Fibroblast of peridontal ligament (primary cell): Measurements from ENCODE around the gene UBE3B.
A peak's percentile ranks its signal among the peaks of the same experiment; 100 is the strongest.

ENCODE experiments used
- DNase-seq: peaks from one replicate; pipeline ENCODE4 v3.0.0-alpha.2; 2010; ENCODE audit errors: extremely low read depth

Gene UBE3B

DNA sequence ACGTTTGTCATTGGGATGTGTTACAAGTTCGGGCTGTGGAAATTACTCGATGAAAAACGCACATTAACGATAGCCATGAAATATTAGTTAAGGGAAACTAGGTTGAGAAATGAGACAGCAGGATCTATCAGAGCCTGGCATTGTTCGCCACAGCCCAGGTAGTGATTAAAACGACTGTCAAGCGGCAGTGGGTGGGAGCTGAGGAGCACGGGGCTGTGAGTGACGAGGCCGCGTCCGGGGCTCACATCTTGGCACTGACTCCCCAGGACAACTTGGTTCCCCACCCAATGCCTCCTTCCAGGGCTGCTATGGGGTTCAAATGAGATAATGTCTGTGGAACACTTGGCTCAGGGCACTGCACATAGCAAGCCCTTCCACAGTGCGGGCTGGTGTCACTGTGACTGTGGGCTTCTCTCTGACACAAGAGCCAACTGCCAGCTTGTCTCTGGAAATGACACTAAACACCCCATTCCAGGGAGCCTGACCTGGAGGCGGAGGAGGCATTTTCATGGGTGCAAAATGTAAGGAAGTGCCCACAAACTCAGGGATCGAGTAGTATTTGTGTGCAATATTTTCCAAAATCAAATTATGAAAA, 76.6 kb downstream of the UBE3B start:
- DNase-seq, result no peak

DNA sequence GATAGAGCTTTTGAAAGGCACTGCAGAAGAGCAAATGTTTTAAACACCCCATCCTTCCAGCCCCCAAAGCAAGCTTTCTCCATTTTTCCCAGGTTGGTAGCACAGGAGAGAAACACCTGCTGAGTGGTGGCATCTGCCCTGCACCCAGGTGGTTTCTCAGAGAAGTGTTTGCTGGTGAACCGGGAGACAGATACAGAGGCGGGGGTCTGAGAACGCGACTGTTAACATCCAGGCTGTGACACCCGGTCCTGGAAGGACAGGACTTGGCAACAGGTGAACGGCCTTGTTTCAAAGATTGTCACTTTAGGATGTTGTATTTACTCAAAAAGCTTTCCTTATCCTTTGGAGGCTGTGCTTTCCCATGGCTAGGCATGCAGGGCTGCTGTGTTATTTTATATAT, 77.3 kb downstream of the UBE3B start:
- DNase-seq, result no peak

DNA sequence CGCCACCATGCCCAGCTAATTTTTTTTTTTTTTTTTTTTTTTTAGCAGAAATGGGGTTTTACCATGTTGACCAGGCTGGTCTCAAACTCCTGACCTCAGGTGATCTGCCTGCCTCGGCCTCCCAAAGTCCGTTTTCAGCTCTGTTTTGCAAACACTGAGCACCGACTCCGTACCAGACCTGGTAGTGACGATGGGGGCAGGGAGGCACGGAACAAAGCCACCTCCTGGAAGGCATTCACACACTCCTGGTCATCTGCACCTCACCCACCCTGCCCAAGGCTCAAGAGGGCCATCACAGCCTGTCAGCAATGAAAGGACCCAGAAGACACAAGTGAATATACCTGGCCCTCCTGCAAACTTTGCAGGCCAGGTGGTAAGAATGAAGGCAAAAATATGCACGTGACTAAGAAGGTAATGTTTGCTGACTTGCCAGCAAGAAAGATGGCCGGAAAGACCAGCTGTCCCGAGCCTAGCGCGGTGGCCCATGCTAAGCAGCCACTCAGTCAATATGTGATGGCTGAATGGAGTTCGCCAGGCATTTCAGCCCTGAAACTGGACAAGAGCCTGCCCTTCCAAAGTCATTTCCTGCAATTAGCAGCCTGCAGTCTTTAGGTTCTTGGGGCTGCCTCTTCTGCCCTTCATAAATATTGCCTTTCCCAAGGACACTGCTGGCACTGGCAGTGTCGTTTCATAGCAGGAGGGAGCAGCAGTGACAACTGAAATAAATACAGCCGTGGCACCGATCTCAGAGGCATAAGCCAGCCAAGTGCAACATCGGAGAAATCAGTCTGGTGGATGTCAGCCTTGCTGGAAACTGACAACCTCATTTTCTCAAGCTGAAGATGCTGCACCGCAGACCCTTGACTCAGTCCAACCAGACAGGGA, 78.2 kb downstream of the UBE3B start:
- DNase-seq, result no peak

DNA sequence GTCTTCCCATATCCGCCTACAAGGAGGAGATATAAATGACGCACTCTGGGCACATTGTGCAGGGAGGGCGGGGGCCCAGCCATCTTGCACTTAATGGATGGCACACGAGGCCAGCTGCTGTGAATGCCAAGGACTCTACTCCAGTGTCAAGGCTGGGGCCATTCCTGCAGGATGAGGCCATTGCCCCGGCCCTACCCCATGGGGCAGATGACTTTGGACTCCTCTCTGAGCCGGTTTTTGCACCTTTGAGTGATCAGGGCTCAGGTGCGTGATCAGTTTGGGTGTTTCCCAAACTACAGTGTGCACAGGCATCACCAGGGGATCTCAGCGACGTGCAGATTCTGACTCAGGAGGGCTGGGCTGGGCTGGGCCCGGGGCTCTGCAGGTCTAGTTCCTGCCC, 79.8 kb downstream of the UBE3B start:
- DNase-seq, result no peak

DNA sequence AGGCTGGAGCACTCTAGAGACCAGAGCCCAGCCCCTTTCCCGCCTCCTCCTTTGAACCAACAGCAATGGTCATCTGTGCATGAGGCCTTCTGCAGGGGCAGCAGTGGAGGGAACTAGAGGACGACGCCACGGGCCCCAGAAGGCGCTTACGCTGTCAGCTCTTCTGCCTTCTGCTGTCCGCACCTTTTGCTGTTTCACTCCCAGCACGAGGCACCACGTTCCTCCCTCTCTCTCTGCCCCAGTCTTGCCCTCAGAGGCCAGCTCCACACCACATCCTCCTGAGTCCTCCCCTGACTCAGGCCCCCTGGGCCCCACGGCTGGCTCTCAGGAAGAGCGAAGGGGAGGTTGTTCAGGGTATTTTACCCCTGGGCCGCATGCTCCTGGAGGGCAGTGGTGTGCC, 80.4 kb downstream of the UBE3B start:
- no peak for DNase-seq

DNA sequence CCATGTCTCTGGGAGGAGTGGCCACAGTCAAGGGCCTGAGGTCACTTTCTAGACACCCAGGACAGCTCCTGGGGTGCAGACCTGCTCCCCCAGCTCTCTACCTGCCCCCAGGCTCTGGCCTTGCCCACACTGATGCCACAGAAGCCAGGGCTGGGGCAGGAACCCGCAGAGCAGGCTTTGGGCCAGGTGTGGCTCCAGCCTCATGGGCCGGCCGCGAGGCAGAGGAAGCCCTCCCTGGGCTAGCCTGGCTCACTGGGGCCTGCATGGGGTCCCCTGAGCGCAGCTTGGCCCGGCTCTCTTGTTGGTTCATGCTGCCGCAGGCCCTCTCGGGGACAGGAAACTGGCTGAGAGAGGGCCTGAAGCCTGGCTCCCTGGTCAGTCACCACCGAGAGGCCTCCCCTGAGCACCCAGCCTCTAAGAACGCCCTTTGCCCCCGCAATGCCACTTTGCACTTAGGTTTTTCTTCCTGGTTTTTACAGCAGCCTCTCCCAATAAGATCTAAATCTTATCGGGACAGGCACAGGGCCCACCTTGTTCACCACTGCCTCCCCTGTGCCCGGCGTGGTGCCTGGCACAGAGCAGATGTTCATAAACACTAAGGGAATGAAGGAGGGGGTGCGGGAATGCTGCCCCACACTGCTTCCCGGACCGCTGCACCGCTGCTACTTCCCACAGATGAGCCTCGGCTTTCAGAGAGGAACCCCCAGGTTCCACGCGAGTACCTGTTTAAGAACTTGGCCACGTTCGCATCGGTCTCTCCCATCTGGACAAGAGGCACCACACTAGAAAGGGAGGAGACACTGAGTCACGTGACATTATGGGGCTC, 81.2 kb downstream of the UBE3B start:
- DNase-seq, result no peak

DNA sequence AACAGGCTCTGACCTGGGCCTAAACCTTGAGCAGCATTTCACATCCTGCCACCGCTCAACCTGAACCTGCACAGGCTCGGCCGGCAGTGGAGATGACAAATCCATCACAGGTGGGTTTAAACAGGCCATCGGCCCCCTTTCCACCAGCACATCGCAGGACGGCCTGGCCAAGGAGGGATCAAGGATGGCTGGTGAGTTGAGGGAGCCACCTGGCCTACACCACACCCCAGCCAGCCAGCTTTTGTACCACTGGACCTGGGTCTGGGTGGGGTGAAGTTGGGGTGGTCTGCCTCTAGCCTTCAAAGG, 81.7 kb downstream of the UBE3B start:
- DNase-seq, result no peak

DNA sequence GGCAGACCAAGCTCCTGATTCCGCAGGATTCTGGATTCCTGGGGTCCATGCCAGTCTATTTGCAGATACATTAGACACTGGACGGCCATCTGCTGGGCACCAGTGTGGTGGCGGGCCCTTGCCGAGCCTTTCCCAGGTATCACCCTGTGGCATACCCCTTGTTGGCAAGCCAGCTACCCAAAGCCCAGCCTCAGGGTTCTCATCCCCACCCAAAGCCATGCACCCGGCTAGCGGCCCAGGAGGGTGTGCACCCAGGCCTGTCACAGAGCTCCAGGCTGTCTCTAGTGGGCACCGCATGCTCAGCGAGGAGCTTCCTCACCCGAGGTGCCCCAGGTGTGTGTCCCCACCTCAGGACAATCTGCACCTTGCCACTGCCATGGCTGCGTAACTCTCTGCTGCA, 82.2 kb downstream of the UBE3B start:
- no peak for DNase-seq

DNA sequence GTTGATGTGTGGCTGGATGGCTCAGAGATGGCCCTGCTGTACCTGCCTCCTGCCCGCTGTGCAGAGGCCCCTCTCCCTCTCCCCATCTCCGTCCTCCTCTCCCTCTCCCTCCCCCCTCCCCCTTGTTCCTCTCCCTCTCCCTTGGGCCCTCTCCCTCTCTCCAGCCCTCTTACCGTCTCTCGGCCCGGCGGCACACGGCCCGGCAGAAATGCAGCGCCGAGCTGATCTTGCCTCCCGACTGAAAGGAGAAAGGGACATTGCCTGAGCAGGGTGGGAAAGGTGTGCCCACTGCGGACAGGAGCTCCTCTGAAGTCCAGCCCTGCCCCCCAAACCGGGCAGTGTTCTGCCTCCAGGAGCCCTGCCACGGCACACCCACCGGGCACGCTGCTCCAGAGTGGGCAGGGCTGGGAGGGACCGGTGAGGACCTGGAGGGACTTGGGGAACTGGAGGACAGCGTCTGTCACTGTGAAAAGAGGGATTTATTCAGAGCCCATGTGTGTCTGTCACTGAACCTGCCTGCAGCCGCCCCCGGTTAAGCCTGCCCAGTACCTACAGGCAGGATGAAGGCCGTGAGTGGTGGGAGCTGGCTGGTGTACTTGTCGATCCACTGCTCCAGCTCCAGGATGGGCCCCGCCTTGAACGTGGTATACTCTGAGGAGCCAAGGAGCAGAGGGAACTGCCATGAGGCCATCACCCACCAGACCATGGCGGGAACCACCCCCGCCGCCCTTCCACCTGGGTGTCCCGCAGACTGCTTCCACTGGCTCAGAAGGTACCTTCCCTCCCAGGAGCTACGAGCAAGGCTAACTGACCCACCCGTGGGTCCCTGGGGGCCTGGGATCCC, 83.7 kb downstream of the UBE3B start:
- DNase-seq, result no peak

DNA sequence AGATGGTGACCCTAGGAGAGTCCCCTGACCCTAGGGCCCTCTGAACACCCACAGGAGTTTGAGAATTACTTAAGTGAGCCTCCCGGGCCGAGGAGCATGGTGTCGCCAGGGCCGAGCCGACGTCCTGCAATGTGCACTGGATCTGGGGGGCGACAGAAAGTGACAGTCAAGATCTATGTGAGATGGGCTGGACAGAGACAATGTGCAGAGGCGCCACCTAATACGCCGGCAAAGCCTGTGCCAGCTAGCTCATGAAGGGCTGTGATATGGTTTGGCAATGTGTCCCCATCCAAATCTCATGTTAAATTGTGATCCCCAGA, 84.2 kb downstream of the UBE3B start:
- no peak for DNase-seq

DNA sequence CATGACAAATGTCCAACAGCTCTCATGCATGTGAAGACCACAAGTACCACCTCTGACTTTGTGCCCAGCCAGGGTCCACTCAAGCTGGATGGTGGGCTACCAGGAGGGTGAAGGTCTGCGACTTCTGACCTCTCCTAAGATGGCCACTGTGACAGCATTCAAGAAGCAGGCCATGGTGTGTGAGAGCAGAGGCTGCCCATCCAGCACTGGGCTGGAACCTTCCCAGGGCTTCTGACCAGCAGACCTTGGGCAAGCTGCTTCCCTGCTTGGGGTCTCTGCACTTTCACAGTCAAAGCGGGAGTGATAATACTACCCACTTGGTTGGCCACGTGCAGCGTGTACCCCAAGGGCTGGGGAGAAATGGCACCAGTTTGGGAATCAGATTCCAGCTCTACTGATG, 85.4 kb downstream of the UBE3B start:
- DNase-seq, result no peak

DNA sequence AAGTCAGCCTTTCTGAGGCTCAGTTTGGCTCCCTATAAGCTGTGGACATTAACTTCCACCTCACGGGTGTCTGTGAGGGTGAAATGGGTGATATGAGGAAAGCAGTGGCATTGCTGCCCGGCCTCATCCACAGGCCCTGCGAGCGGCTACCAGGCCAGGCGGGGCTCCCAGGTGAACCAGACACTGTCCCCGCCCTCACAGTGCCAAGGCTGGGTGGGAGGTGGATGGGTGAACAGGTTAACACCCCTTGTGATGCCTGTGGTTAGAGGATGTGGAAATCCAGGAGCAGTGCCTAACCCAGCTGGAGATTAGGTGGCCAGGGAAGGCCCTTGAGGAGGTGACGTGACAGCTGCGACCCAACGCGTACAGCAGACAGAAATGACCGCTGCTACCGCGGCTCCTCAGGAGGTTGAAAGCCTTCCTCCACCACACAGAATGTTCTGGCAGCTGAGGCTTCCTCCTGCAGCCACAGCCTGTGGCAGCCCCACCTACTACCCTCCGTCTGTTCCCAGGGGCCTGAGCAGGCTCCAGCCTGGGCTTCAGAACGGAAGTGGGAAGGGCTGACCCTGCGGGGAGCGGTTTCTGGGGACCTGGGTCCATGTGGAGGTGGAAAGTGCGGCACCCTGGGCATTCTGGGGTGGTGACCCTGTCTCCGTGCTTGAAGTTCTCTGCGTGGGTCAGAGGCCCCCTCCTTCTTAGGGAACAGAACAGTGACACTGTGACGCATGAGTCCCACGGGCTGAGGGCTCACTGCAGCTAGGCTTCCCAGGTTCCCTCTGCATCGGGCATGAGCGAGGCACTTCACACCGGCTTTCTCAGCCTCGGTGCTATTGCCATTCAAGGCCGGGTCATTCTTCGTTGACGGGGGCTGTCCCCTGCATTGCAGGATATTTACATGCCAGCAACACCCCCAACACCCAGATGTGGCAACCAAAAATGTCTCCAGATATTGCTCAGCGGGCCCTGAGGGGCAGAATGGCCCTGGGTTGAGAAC, 86.2 kb downstream of the UBE3B start:
- peak; percentile 15 for DNase-seq

DNA sequence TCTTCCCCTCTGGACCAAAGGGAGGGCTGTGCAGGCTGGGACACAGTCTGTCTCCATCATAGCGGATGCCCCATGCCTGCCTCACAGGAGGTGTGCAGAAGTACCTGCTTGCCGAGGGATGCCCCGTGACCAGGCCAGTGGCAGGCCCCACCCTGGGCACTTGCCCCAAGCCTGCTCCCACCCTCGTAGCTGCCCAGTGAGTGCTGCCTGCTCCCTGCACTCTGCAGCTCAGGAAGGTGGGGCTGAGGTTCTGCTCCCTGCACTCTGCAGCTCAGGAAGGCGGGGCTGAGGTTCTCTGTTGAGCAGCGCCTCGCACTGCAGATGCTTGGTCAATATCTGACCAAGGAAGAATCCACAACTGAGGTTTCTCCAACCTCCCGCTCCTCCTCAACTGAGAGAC, 89.0 kb downstream of the UBE3B start:
- DNase-seq, result no peak

DNA sequence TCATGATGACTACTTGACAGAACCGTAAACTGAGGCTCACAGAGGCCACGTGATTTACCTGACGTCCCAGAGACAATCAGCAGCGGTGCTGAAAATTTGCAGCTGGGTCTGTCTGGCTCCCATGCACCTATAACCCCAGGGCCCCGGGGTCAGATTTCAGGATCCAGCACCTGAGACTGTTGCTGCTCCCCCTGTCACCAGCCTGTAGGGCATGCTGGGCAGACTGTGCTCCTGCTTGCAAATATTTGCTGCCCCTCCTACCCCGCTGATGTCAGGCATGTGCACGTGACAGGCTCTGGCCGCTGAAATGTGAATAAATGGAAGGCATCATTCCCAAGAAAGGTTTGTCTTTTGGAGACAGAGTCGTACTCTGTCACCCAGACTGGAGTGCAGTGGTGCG, 89.9 kb downstream of the UBE3B start:
- DNase-seq, result no peak

DNA sequence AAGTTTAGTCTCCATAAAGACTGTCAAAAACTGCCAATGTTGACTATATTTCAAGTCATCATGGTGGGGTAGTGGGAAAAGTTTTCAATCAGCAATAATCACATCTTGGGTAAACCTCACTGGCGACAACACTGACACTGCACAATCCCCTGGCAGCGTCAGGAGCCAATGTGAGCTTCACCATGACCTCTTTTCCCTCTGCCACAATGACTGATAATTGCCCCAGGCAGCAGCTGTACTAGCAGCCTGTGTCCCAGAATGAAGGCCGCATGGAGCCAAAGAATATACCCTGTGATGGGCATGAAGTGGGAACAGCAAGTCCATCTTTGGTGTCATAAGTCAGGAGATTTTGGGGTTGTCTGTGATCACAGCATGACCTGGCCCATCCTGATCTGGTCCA, 90.5 kb downstream of the UBE3B start:
- no peak for DNase-seq

DNA sequence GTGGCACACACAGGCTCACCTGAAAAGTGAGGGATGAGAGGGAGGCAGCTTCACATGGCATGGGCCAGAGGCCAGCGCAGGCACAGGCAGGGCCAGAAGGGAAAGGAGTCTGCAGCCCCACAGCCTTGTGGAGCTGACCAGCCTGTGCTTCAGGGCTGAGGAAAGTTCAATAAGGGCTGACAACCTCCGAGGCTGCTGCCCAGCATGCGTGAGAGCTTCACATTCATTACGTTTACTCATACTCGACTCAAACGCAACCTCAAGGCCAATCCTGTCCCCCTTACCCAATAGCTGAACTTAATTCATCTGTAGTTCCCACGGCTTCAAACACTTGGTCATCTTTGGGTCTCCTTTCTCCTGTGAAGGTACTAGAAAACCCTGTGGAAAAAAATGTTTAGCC, 91.1 kb downstream of the UBE3B start:
- DNase-seq, result no peak

DNA sequence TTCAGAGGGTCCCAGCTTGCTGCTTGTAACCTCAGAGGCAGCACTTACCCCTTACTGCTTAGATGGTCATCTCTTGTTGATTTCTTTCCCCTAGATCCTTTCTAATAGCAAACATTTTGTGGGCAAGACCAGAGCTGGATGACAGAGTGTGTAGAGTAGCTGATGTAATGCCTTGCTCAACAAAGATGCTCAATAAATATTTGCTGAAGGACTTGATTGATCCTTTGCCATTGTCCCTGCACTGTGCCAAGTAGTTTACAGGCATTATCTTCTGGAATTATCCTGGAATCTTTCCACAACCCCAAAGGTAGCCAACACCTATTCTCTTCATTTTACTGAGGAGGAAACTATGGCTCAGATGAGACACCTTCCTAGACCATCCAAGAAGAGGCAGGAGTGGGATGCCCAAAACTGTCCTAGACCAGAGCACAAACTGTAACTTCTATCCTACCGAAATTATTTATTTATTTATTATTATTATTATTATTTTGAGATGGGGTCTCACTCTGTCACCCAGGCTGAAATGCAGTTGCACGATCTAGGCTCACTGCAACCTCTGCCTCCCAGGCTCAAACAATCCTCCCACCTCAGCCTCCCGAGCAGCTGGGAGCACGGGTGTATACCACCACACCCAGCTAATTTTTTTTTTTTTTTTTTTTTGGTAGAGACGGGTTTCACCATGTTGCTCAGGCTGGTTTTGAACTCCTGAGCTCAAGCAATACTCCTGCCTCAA, 94.5 kb downstream of the UBE3B start:
- DNase-seq, result no peak

DNA sequence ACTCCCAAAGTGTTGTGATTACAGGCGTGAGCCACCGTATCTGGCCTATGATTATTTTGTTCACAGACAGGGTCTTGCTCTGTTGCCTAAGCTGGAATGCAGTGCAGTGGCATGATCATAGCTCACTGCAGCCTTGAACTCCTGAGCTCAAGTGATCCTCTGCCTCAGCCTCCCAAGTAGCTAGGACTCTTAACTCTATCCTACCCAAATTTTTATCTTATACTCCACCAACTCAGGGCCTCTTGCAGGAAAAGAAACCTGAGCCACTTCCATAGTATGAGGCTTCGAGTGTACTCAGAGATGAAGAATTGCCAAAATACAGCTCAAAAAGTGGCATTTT, 95.0 kb downstream of the UBE3B start:
- no peak for DNase-seq

DNA sequence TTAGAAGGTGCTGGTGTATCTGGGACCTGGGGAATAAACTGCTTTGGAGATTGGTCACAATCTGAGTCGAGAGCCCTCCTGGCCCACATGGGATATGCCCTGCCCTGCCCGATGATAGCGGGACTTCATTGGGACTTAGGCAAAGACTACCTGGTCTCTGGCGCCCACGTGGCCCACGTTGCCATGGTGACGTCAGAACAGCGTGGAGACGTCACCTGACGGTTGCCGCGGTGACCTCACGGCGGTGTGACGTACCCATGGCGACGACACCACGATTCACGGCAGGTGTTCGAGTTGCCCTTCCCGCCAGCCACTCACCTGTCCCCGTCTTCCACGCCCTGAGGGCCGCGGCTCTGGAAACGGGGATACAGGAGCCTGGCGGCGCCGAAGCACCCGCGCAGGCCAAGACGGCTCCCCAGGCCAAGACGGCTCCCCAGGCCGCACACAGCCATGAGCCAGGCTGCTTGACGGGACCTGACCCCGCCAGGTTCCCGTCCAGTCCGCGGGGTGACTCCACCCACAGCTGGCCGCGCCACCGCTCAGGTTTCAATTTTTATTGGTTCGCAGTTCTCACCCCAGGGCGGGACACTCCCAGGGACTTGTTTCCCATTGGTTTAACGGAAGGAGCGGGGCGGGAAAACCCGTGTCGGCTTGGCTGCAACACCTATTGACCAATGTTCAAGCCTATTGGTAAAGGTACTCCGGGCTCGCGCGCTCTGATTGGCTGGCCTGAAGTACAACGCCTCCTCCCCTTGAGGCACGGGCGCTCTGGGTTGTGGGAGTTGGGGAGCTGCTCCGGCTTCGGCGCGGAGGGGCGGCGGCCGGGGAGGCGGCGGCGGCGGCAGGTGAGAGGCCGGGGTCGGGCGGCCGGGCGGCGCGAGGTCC, 95.8 kb downstream of the UBE3B start, which contains the start of the genes MMAB and MVK:
Gene MMAB (minus strand): TSS at position 476 of the 885 bp plus-strand sequence. CDS start 24 bp downstream, at position 452.
Gene MVK (plus strand): TSS at position 766 of the 885 bp plus-strand sequence. CDS start 1,029 bp downstream, outside the sequence.
- DNase-seq, result peak; percentile 99
